ENCODE measurements around the gene EFHC1. TPM values are rescaled to one million over a fixed set of nuclear protein-coding genes. Genes with fewer than 3 reads are reported as not detected.

Gene EFHC1
- total RNA-seq, 4 donors from 2014 or later, result 39.4 to 96.5 (median 41.6) TPM

DNA sequence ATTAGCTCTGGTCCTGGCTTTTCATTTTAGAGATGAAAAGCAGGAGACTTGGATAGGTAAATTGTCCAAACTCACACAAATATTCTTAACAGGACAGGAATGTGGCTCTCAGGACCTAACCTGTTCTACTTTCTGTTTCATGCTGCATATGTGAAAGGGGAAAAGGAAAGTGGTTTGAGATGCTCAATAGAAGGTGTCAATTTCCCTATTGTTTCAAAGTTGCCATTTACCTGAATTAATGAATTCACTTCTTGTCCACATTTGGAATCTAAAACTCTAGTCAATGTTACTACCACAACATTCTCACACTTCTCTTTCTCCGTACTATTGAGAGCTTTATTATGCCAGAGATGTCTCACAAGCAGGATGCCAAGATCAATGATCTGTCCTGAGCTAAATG, 4.8 kb upstream of the EFHC1 start:
- Histone ChIP-seq H3K4me1 (peaks cover 7 to 20% of the 10 kb centered on the region in 2 donors), H3K27me3 (no peaks in the 10 kb centered on the region), H3K27ac (no peak overlapping the region), H3K36me3 (no peaks in the 10 kb centered on the region), H3K4me3 (replicated peaks in 1 of 3) (no peak overlapping the region), H3K9me3 (no peaks in the 10 kb centered on the region)
- TF ChIP-seq POLR2A (IDR thresholded peaks at IDR 0.05) (no peak), CTCF (IDR thresholded peaks at IDR 0.05) (no peak)
- WGBS, 2 donors, result 89 to 94% methylated on average over 1 of the region's 1 CpG
- intact Hi-C loops (cut with DNase I), result no loop called here
- no peak for DNase-seq

GRCh38 chr6:52415917-52416628, 4.1 kb upstream of the EFHC1 start:
- Histone ChIP-seq H3K27ac (no peak overlapping the region), H3K36me3 (no peaks in the 10 kb centered on the region), H3K9me3 (no peaks in the 10 kb centered on the region), H3K4me3 (replicated peaks in 1 of 3) (no peak overlapping the region), H3K4me1 (peaks cover 7 to 26% of the 10 kb centered on the region in 2 donors), H3K27me3 (no peaks in the 10 kb centered on the region)
- 66 to 67% methylated on average over 6 of the region's 6 CpGs for WGBS, 2 donors
- intact Hi-C loops (cut with DNase I), result loop anchor here (2.0 kb wide), 1 partner anchor 247 kb away; no protein-coding TSS in a partner anchor
- DNase-seq, result peak in 1 of 2 donors; percentile 32
- TF ChIP-seq CTCF (IDR thresholded peaks at IDR 0.05) (no peak), POLR2A (IDR thresholded peaks at IDR 0.05) (no peak)

DNA sequence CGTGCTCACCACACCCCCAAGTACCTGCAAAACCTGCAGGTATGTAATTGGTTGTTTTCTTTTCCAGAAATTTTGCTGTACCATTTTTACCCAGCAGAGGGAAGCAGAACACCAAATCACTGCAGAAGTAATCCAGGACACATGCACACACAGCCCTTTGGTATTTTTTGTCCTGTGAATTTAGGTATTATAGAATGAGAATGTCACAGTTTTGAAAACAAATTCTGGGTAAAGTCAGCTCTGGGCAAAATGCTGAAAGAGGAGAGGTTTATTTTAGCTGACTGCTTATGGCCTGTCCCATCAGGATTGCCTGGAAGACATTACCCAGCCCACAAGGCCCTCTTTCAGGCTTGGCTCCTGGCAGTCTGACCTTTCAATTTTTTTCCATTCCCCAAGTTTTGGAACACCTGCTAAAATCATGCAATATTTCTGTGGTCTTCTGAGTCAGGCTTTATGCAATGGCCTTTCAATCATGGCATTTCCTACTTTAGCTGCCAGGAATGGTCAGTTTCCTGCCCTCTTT, 3.5 kb upstream of the EFHC1 start:
- Histone ChIP-seq H3K27me3 (no peaks in the 10 kb centered on the region), H3K4me1 (peaks cover 7 to 26% of the 10 kb centered on the region in 2 donors), H3K27ac (peak overlapping the region in 1 of 3 donors; percentile 41), H3K36me3 (no peaks in the 10 kb centered on the region), H3K9me3 (no peaks in the 10 kb centered on the region), H3K4me3 (replicated peaks in 1 of 3) (no peak overlapping the region)
- 0% methylated on average over 1 of the region's 1 CpG for WGBS, 2 donors
- TF ChIP-seq CTCF (IDR thresholded peaks at IDR 0.05) (peak in 5 of 6 experiments; percentile 58 to 95 (median 86)), POLR2A (IDR thresholded peaks at IDR 0.05) (no peak)
- peak in 1 of 2 donors; percentile 35 for DNase-seq
- intact Hi-C loops (cut with DNase I), result loop anchor here (2.0 kb wide), 1 partner anchor 246 kb away; no protein-coding TSS in a partner anchor

GRCh38 chr6:52417675-52418111, 2.4 kb upstream of the EFHC1 start:
- Histone ChIP-seq H3K9me3 (no peaks in the 10 kb centered on the region), H3K27me3 (no peaks in the 10 kb centered on the region), H3K4me1 (peaks cover 7 to 26% of the 10 kb centered on the region in 2 donors), H3K4me3 (replicated peaks in 1 of 3) (no peak overlapping the region), H3K27ac (peak overlapping the region in 1 of 3 donors; percentile 41), H3K36me3 (no peaks in the 10 kb centered on the region)
- intact Hi-C loops (cut with DNase I), result loop anchor here (2.0 kb wide), 1 partner anchor 245 kb away; no protein-coding TSS in a partner anchor
- 61 to 73% methylated on average over 5 of the region's 5 CpGs for WGBS, 2 donors
- peak in 1 of 2 donors; percentile 18 for DNase-seq
- TF ChIP-seq CTCF (IDR thresholded peaks at IDR 0.05) (no peak), POLR2A (IDR thresholded peaks at IDR 0.05) (no peak)

DNA sequence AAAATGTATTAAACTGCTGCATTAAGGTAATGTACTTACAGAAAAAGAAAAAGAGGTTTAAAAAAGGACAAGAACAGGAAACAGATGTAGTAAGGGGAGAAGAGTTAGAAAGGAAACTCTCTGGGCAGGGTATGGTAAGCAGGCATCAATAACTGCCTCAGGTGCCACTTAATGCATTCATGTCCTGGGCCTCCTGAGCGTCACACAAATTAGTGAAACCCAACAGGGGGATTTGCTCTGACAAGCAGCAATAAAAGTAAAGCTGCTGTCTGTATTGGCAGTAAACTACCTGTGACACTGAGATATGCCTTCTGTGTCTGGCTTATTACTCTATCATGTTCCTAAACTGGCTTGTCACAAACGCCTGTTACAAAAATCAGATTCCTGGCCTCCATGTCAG, 1.5 kb upstream of the EFHC1 start:
- no peak for DNase-seq
- H3K36me3 ChIP-seq, result no peaks in the 10 kb centered on the region
- intact Hi-C loops (cut with DNase I), result no loop called here
- H3K27me3 ChIP-seq, result no peaks in the 10 kb centered on the region
- no peak overlapping the region for H3K4me3 ChIP-seq (replicated peaks in 1 of 3)
- 80 to 85% methylated on average over 2 of the region's 2 CpGs for WGBS, 2 donors
- H3K9me3 ChIP-seq, result no peaks in the 10 kb centered on the region
- no peak overlapping the region for H3K27ac ChIP-seq
- TF ChIP-seq POLR2A (IDR thresholded peaks at IDR 0.05) (no peak), CTCF (IDR thresholded peaks at IDR 0.05) (no peak)
- H3K4me1 ChIP-seq, result peaks cover 7 to 26% of the 10 kb centered on the region in 2 donors

All from thyroid gland (tissue), 4 donors.